Prostate gland (tissue), 2 donors: ENCODE measurements around the gene ADD3. TPM values are rescaled to one million over a fixed set of nuclear protein-coding genes. Genes with fewer than 3 reads are reported as not detected.

Experiments used
- DNase-seq: peaks from one replicate; pipeline ENCODE4 v3.0.0-alpha.2; 2019; ENCODE audit warnings: low spot score
- H3K27ac ChIP-seq, 2 donors: fragments of 200-600 bp; sonication (generic); 2 replicates each; pipeline ENCODE4 v1.5.1; 2017 to 2019
- H3K27me3 ChIP-seq: fragments of 200-600 bp; sonication (generic); replicated peaks from 2 replicates; pipeline ENCODE4 v1.5.1; 2019; ENCODE audit not compliant: insufficient read depth
- H3K36me3 ChIP-seq, 2 donors: fragments of 200-600 bp; sonication (generic); 1 replicate in 1 of 2; 2 replicates in 1 of 2; pipeline versions ENCODE4 v1.5.1 to v1.8.1; 2017 to 2019
- H3K4me1 ChIP-seq: fragments of 200-600 bp; sonication (generic); replicated peaks from 2 replicates; pipeline ENCODE4 v1.5.1; 2019
- H3K4me3 ChIP-seq, 2 donors: fragments of 200-600 bp; sonication (generic); 2 replicates each; pipeline ENCODE4 v1.5.1; 2017 to 2019
- H3K9me3 ChIP-seq: fragments of 200-600 bp; sonication (generic); 2 replicates; pipeline ENCODE4 v1.5.1; 2017
- POLR2A ChIP-seq: fragments of 450-650 bp; IDR thresholded peaks from one replicate; pipeline ENCODE4 v1.6.1; 2016; ENCODE audit warnings: antibody characterized with exemption, mild to moderate bottlenecking
- POLR2AphosphoS5 ChIP-seq: sonication (generic); formaldehyde crosslinking; IDR thresholded peaks from one replicate; pipeline ENCODE4 v1.6.1; 2017; ENCODE audit warnings: antibody characterized with exemption
- WGBS: methylation state at CpG from one replicate; pipeline ENCODE4 v1.1.5; 2018; 5-methylcytosine and 5-hydroxymethylcytosine counted together
- intact Hi-C: fragments of 100-400 bp; cut with DNase I; formaldehyde crosslinking; loops from one replicate; pipeline ENCODE4 v1.14.2; 2022
- total RNA-seq, 2 donors: library from RNA; depleted of rRNA; stranded (reverse); fragments of >200 nt; gene quantifications; one replicate each; pipeline ENCODE4 v1.1.0, GENCODE V29; 2016
- TF ChIP-seq, protein P1 (sequence below), 4 experiments: fragments of 200-600 bp in 2 of 4; fragments of 450-650 bp in 2 of 4; sonication (generic) in 2 of 4; IDR thresholded peaks; 1 replicate in 3 of 4; 2 replicates in 1 of 4; pipeline ENCODE4 v1.5.1; 2016 to 2019; ENCODE audit warnings: antibody characterized with exemption in 4 of 4, mild to moderate bottlenecking in 2 of 4, moderate library complexity in 2 of 4

Gene ADD3
- total RNA-seq, 2 donors from 2014 or later, result 76.4 to 127 TPM

DNA sequence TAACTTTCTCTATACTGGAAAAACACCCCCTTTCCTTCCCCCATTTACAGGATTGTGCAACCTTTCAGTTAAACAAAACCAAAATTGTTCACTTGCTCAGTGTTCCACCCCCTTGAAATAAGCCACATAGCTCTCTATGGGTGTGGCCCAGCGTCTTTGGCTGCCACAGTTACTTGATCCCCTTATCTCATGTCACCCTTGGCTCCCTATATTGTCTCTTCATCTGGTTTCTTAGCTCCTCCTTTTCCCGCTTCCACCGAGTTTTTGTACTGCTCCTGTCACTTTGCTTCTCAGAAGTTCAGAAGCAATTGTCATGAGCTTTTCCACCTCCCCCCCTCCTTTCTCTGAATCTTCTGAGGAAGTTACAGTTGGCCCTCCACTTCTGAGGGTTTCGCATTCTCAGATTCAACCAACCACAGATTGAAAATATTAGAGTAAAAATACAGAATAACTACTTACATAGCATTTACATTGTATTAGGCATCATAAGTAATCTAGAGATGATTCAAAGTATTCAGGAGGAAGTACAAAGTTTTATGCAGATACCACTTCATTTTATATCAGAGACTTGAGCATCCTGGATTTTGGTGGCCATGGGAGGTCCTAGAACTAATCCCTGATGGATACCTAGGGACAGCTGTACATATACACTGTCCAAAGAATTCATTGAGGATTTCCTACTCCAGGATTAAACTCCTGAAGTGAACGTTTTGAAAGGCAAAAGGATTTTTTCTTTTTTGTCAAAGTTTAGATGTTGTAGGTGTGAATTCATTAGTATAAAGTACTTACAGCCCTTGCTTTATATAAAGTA lies 60.4 kb downstream of the ADD3 start:
- no peaks in the 10 kb centered on the region for H3K36me3 ChIP-seq
- H3K4me3 ChIP-seq, result no peak overlapping the region
- no peaks in the 10 kb centered on the region for H3K27me3 ChIP-seq
- 52% methylated on average over 5 of the region's 5 CpGs for WGBS
- no peaks in the 10 kb centered on the region for H3K9me3 ChIP-seq
- no peak overlapping the region for H3K27ac ChIP-seq
- no peak for TF ChIP-seq POLR2AphosphoS5
- TF ChIP-seq, protein P1, sequence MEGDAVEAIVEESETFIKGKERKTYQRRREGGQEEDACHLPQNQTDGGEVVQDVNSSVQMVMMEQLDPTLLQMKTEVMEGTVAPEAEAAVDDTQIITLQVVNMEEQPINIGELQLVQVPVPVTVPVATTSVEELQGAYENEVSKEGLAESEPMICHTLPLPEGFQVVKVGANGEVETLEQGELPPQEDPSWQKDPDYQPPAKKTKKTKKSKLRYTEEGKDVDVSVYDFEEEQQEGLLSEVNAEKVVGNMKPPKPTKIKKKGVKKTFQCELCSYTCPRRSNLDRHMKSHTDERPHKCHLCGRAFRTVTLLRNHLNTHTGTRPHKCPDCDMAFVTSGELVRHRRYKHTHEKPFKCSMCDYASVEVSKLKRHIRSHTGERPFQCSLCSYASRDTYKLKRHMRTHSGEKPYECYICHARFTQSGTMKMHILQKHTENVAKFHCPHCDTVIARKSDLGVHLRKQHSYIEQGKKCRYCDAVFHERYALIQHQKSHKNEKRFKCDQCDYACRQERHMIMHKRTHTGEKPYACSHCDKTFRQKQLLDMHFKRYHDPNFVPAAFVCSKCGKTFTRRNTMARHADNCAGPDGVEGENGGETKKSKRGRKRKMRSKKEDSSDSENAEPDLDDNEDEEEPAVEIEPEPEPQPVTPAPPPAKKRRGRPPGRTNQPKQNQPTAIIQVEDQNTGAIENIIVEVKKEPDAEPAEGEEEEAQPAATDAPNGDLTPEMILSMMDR (IDR thresholded peaks at IDR 0.05), result no peak
- no peaks in the 10 kb centered on the region for H3K4me1 ChIP-seq
- intact Hi-C loops, result no loop called here
- DNase-seq, result no peak

DNA sequence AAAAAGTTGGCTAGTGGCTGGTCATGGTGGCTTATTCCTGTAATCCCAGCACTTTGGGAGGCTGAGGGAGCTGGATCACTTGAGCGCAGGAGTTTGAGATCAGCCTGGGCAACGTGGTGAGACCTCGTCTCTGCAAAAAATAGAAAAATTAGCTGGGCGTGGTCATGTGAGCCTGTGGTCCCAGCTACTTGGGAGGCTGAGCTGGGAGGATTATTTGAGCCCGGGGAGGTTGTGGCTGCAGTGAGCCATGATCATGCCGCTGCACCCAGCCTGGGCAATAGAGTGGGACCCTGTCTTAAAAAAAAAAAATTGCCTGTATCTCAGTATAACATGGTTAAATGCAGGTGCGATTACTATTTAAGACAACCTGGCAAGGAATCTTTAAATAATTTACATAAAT lies 61.0 kb downstream of the ADD3 start:
- H3K36me3 ChIP-seq, result no peaks in the 10 kb centered on the region
- TF ChIP-seq, protein P1 (IDR thresholded peaks at IDR 0.05), result no peak
- TF ChIP-seq POLR2A (no peak), POLR2AphosphoS5 (no peak)
- no peaks in the 10 kb centered on the region for H3K9me3 ChIP-seq
- no peak overlapping the region for H3K27ac ChIP-seq
- no peaks in the 10 kb centered on the region for H3K4me1 ChIP-seq
- no peaks in the 10 kb centered on the region for H3K27me3 ChIP-seq
- no peak for DNase-seq
- intact Hi-C loops, result no loop called here
- no peak overlapping the region for H3K4me3 ChIP-seq
- 83% methylated on average over 7 of the region's 7 CpGs for WGBS

DNA sequence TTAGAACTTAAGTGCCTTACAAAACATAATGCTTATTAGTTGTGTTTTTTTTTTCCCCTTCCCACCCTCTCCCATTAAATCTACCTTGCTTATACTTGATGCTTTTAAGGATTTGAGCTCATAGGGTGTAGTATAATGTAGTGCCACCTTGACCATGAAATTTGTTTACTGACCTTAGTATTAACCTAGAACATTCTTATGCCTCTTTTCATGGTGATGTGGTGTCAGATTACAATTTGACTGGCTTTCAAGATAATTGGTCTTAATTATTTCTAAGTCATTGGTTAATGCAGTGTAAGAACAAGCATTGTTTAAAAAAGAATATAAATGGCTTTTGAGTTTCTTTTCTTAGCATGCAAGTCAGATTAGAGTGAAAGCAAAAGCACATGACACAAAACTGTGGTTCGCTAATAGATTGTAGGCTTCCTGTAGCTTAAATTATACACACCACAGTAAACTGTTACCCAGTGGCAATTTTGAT lies 61.8 kb downstream of the ADD3 start:
- H3K36me3 ChIP-seq, result no peaks in the 10 kb centered on the region
- no peaks in the 10 kb centered on the region for H3K9me3 ChIP-seq
- WGBS, result 80% methylated on average over 1 of the region's 1 CpG
- TF ChIP-seq POLR2A (no peak), POLR2AphosphoS5 (no peak)
- TF ChIP-seq, protein P1 (IDR thresholded peaks at IDR 0.05), result no peak
- H3K27me3 ChIP-seq, result no peaks in the 10 kb centered on the region
- no peak for DNase-seq
- no peak overlapping the region for H3K4me3 ChIP-seq
- intact Hi-C loops, result no loop called here
- no peak overlapping the region for H3K27ac ChIP-seq
- H3K4me1 ChIP-seq, result no peaks in the 10 kb centered on the region

DNA sequence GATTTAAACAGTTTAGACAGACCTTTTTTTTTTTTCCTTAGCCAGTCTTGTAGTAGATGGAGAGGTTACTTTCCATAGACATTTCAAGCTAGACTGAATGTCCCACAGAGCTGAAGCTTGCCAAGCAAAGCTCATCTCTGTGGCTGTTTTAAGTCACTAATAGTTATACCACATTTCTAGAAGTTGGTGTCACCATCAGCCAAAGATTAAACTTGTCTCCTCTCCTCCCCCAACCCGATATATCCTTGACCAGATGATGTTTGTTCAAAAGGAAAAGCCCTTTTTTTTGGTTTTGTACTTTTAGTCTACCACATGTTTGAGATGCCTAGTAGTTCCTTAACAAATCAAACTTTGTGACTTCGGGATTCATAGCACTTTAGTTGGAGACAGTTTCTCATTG lies 66.1 kb downstream of the ADD3 start:
- Histone ChIP-seq H3K27me3 (no peaks in the 10 kb centered on the region), H3K4me3 (no peak overlapping the region), H3K4me1 (no peaks in the 10 kb centered on the region), H3K27ac (no peak overlapping the region), H3K9me3 (no peaks in the 10 kb centered on the region), H3K36me3 (no peaks in the 10 kb centered on the region)
- intact Hi-C loops, result no loop called here
- TF ChIP-seq POLR2A, result no peak
- no peak for TF ChIP-seq POLR2AphosphoS5
- TF ChIP-seq, protein P1 (IDR thresholded peaks at IDR 0.05), result no peak
- WGBS, result 79% methylated on average over 2 of the region's 2 CpGs
- DNase-seq, result no peak

DNA sequence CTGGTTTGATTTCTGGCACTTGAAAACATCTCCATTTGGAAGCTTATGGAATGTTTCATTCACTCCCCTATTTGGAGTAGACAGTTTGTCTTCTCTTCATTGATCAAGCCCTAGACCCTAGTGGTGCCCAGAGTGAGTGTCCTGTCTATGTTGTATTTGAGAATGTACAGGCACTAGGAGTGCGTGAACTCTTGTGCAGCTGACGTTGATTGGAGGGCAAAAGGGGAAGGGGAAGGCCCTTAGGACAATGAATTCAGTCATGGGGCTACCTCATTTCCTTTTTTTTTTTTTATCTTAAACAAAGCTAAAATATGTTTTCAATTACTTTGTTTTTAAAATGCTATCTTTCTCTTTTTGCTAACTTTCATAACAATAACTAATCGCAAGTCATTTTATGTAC lies 66.5 kb downstream of the ADD3 start:
- no peaks in the 10 kb centered on the region for H3K4me1 ChIP-seq

More for the DNA sequence above, 66.5 kb downstream of the ADD3 start:
- H3K4me3 ChIP-seq, result no peak overlapping the region
- H3K9me3 ChIP-seq, result no peaks in the 10 kb centered on the region
- no peak overlapping the region for H3K27ac ChIP-seq
- no peak for DNase-seq
- intact Hi-C loops, result no loop called here
- no peaks in the 10 kb centered on the region for H3K36me3 ChIP-seq
- no peak for TF ChIP-seq POLR2A
- TF ChIP-seq, protein P1 (IDR thresholded peaks at IDR 0.05), result no peak
- TF ChIP-seq POLR2AphosphoS5, result no peak
- no peaks in the 10 kb centered on the region for H3K27me3 ChIP-seq
- 63% methylated on average over 3 of the region's 3 CpGs for WGBS
